Esophagus muscularis mucosa (tissue), 4 donors: ENCODE results near the gene MBP. TPM values are rescaled to one million over a fixed set of nuclear protein-coding genes. Genes with fewer than 3 reads are reported as not detected.

Experiments
- DNase-seq: peaks from one replicate; pipeline ENCODE4 v3.0.0-alpha.2; 2017; ENCODE audit errors: extremely low spot score
- H3K27ac ChIP-seq, 4 donors: fragments of 200-600 bp; sonication (generic); replicated peaks in 1 of 4; 1 replicate in 3 of 4; 2 replicates in 1 of 4; pipeline ENCODE4 v1.5.1; 2016 to 2019; ENCODE audit warnings: mild to moderate bottlenecking in 1 of 4
- H3K27me3 ChIP-seq, 4 donors: fragments of 200-600 bp; sonication (generic); one replicate each; pipeline versions ENCODE4 v1.5.1 to v1.6.0; 2016 to 2019
- H3K36me3 ChIP-seq, 4 donors: fragments of 200-600 bp; sonication (generic); one replicate each; pipeline ENCODE4 v1.5.1; 2016 to 2019
- H3K4me1 ChIP-seq, 4 donors: fragments of 200-600 bp; sonication (generic); one replicate each; pipeline ENCODE4 v1.5.1; 2016 to 2019
- H3K4me3 ChIP-seq, 4 donors: fragments of 200-600 bp; sonication (generic); 1 replicate in 2 of 4; 2 replicates in 2 of 4; pipeline ENCODE4 v1.5.1; 2016 to 2019; ENCODE audit warnings: mild to moderate bottlenecking in 4 of 4, moderate library complexity in 1 of 4
- H3K9me3 ChIP-seq, 4 donors: fragments of 200-600 bp; sonication (generic); 1 replicate in 3 of 4; 2 replicates in 1 of 4; pipeline ENCODE4 v1.5.1; 2016 to 2019
- CTCF ChIP-seq, 3 experiments: fragments of 200-600 bp in 2 of 3; fragments of 450-650 bp in 1 of 3; sonication (generic) in 2 of 3; IDR thresholded peaks; one replicate each; pipeline ENCODE4 v1.5.1; 2017 to 2019; ENCODE audit warnings: antibody characterized with exemption in 3 of 3, mild to moderate bottlenecking in 2 of 3, moderate library complexity in 1 of 3
- EP300 ChIP-seq: sonication (generic); formaldehyde crosslinking; IDR thresholded peaks from one replicate; pipeline ENCODE4 v1.6.1; 2017; ENCODE audit warnings: antibody characterized with exemption
- POLR2A ChIP-seq: fragments of 450-650 bp; IDR thresholded peaks from one replicate; pipeline ENCODE4 v1.6.1; 2017; ENCODE audit warnings: antibody characterized with exemption, moderate library complexity, mild to moderate bottlenecking, low read depth
- POLR2AphosphoS5 ChIP-seq, 2 donors: sonication (generic); formaldehyde crosslinking; IDR thresholded peaks; one replicate each; pipeline ENCODE4 v1.6.1; 2017; ENCODE audit warnings: antibody characterized with exemption in 2 of 2
- WGBS: methylation state at CpG from one replicate; pipeline ENCODE4 v1.1.5; 2018; 5-methylcytosine and 5-hydroxymethylcytosine counted together
- intact Hi-C: fragments of 100-400 bp; cut with DNase I; formaldehyde crosslinking; loops from one replicate; pipeline ENCODE4 v1.15.1; 2023
- total RNA-seq, 4 donors: library from RNA; depleted of rRNA; stranded (reverse); fragments of >200 nt; gene quantifications; one replicate each; pipeline versions ENCODE4 v1.1.0 to v1.2.1, GENCODE V29; 2016

The MBP gene
- total RNA-seq, 4 donors from 2014 or later, result 21.9 to 31.3 (median 27.3) TPM

GRCh38 chr18:77000527-77000926, 132.1 kb downstream of the MBP start:
- DNase-seq, result no peak
- no peak overlapping the region for H3K27ac ChIP-seq
- intact Hi-C loops, result loop anchor here (2.0 to 10.0 kb wide), 3 partner anchors 54 to 647 kb away; no protein-coding TSS in a partner anchor

GRCh38 chr18:76999077-76999476, 133.5 kb downstream of the MBP start:
- no peak for TF ChIP-seq POLR2A
- TF ChIP-seq POLR2AphosphoS5 (IDR thresholded peaks at IDR 0.05), result no peak
- no peak for TF ChIP-seq CTCF (IDR thresholded peaks at IDR 0.05)
- TF ChIP-seq EP300, result no peak
- WGBS, result 89% methylated on average over 13 of the region's 13 CpGs
- no peak for DNase-seq
- Histone ChIP-seq H3K27me3 (no peaks in the 10 kb centered on the region), H3K4me1 (peaks cover 0 to 8% (median 6%) of the 10 kb centered on the region in 4 donors), H3K36me3 (no peaks in the 10 kb centered on the region), H3K4me3 (no peak overlapping the region), H3K27ac (no peak overlapping the region), H3K9me3 (no peaks in the 10 kb centered on the region)
- intact Hi-C loops, result no loop called here

More at GRCh38 chr18:77000527-77000926, 132.1 kb downstream of the MBP start:
- H3K27me3 ChIP-seq, result no peaks in the 10 kb centered on the region
- H3K4me3 ChIP-seq, result peak overlapping the region in 3 of 4 donors; percentile 9 to 38 (median 29)
- H3K4me1 ChIP-seq, result peaks cover 0 to 8% (median 6%) of the 10 kb centered on the region in 4 donors
- H3K9me3 ChIP-seq, result no peaks in the 10 kb centered on the region
- peak; percentile 94 to 97 (median 95) for TF ChIP-seq CTCF (IDR thresholded peaks at IDR 0.05)
- TF ChIP-seq POLR2AphosphoS5 (IDR thresholded peaks at IDR 0.05), result no peak
- no peak for TF ChIP-seq EP300
- WGBS, result 16% methylated on average over 11 of the region's 11 CpGs
- H3K36me3 ChIP-seq, result no peaks in the 10 kb centered on the region

GRCh38 chr18:76997951-76998808, 134.4 kb downstream of the MBP start:
- intact Hi-C loops, result no loop called here
- WGBS, result 89% methylated on average over 37 of the region's 38 CpGs
- TF ChIP-seq POLR2AphosphoS5 (IDR thresholded peaks at IDR 0.05) (no peak), CTCF (IDR thresholded peaks at IDR 0.05) (no peak), EP300 (no peak)
- Histone ChIP-seq H3K27ac (no peak overlapping the region), H3K4me3 (no peak overlapping the region), H3K36me3 (no peaks in the 10 kb centered on the region), H3K9me3 (no peaks in the 10 kb centered on the region), H3K27me3 (no peaks in the 10 kb centered on the region), H3K4me1 (peaks cover 0 to 8% (median 6%) of the 10 kb centered on the region in 4 donors)
- DNase-seq, result no peak

- Histone ChIP-seq H3K36me3 (no peaks in the 10 kb centered on the region), H3K4me3 (no peak overlapping the region), H3K4me1 (peaks cover 0 to 8% (median 6%) of the 10 kb centered on the region in 4 donors), H3K27me3 (no peaks in the 10 kb centered on the region), H3K9me3 (no peaks in the 10 kb centered on the region), H3K27ac (no peak overlapping the region)
- no peak for TF ChIP-seq CTCF (IDR thresholded peaks at IDR 0.05)
- no peak for TF ChIP-seq POLR2AphosphoS5 (IDR thresholded peaks at IDR 0.05)
- no peak for TF ChIP-seq POLR2A
- no peak for TF ChIP-seq EP300
- WGBS, result 83% methylated on average over 7 of the region's 7 CpGs
- DNase-seq, result no peak
- intact Hi-C loops, result no loop called here
Measured at GRCh38 chr18:76996429-76996828, 136.2 kb downstream of the MBP start.
